Kasumi-1 (cell line): ENCODE data around the gene ABTB1.
"Not testable (repeated sequence)": the region's sequence is repeated elsewhere in the genome, so short reads cannot be mapped to it uniquely, and the experiment has no call there.

Source experiments
- DNase-seq, 2 experiments: peaks; one replicate each; lab custom pipeline; 2025; lab: John Stamatoyannopoulos, UW

The ABTB1 gene

DNA sequence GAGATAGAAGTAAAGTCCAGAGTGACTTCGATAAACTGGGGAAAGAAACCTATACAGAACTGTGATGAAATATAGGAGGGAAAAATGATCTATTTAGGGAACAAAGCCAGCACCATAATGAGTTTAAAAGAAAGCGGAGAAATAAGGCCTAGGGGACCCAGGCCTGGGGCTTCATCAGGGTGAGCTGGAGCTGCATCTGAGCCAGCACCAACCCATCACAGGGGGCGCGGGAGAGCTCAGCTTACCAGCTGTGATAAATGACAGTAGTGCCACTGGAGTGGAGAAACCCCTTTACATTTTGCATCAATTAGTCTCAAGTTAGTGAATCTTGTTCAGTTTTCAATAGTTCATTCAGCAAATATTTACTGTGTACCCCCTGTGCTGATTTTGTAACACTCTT lies 22.5 kb upstream of the ABTB1 start:
- DNase-seq, result no peak

DNA sequence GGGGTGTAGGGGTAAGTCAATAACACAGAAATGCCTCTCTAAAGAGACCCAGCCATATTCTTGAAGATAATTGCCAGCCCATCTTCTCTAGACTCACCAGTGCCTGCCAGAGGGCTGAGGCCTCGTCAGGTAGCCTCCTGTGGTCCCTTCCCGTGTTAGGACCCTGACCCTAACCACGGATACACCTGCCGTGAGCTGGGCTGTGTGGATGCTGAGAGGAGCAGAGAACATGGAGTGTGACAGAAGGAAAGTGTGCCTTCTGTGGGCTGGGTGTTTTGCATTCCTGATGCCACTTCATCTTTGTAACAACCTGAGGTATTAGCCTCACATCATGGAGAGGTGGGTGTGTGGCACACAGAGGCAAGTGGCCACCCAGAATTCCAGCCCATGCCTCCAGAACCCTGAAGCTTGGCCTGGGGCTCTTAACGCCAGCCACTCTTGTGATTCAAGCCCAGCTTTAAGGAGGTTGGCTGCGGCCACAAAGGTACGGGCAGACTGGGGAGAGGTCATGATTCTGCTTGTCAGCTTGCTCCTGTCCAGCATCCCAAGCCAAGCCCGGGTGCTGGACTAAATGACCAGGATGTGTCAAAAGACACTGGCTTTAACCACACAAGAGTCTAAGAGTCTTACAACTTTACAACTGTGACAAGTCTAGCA lies 21.1 kb upstream of the ABTB1 start:
- no peak for DNase-seq

- peak; percentile 37 to 57 for DNase-seq
These were observed 20.3 kb upstream of the ABTB1 start for GRCh38 chr3:127652246-127652995.

GRCh38 chr3:127654374-127654773 lies 18.4 kb upstream of the ABTB1 start:
- DNase-seq, result no peak

DNA sequence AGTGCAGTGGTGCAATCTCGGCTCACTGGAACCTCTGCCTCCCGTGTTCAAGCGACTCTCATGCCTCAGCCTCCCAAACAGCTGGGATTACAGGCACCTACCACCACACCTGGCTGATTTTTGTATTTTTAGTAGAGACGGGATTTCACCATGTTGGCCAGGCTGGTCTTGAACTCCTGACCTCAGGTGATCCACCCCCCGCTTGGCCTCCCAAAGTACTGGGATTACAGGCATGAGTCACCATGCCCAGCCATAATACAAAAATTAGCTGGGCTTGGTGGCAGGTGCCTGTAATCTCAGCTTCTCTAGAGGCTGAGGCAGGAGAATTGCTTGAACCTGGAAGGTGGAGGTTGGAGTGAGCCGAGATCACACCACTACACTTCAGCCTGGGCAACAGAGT lies 17.8 kb upstream of the ABTB1 start:
- DNase-seq, result not testable (repeated sequence)

- DNase-seq, result no peak
These were observed 17.1 kb upstream of the ABTB1 start for GRCh38 chr3:127655641-127656040.

- DNase-seq, result no peak
These were observed 15.8 kb upstream of the ABTB1 start for GRCh38 chr3:127656906-127657305.

GRCh38 chr3:127658234-127658633 lies 14.5 kb upstream of the ABTB1 start:
- DNase-seq, result no peak

DNA sequence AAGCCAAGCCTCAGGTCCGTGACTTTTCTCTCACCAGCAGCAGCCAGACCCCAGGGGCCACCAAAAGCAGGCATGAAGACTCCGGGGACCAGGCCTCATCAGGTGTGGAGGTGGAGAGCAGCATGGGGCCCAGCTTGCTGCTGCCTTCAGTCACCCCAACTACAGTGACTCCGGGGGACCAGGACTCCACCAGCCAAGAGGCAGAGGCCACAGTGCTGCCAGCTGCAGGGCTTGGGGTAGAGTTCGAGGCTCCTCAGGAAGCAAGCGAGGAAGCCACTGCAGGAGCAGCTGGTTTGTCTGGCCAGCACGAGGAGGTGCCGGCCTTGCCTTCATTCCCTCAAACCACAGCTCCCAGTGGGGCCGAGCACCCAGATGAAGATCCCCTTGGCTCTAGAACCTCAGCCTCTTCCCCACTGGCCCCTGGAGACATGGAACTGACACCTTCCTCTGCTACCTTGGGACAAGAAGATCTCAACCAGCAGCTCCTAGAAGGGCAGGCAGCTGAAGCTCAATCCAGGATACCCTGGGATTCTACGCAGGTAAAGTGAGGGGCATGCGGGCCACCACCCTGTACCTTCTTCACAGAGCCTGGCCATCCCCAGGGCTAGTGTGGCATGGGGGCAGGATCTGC lies 12.0 kb upstream of the ABTB1 start:
- DNase-seq, result no peak

- no peak for DNase-seq
These were observed 11.2 kb upstream of the ABTB1 start for GRCh38 chr3:127661600-127661999.

- DNase-seq, result no peak
These were observed 10.7 kb upstream of the ABTB1 start for GRCh38 chr3:127662001-127662469.

- DNase-seq, result no peak
These were observed 9.6 kb upstream of the ABTB1 start for GRCh38 chr3:127663151-127663550.

- no peak for DNase-seq
These were observed 7.6 kb upstream of the ABTB1 start for GRCh38 chr3:127665165-127665564.

GRCh38 chr3:127665586-127665985 lies 7.2 kb upstream of the ABTB1 start:
- DNase-seq, result no peak

GRCh38 chr3:127666676-127667075 lies 6.1 kb upstream of the ABTB1 start:
- DNase-seq, result no peak

GRCh38 chr3:127667119-127667681 lies 5.6 kb upstream of the ABTB1 start:
- no peak for DNase-seq

GRCh38 chr3:127668906-127669305 lies 3.8 kb upstream of the ABTB1 start:
- no peak for DNase-seq

DNA sequence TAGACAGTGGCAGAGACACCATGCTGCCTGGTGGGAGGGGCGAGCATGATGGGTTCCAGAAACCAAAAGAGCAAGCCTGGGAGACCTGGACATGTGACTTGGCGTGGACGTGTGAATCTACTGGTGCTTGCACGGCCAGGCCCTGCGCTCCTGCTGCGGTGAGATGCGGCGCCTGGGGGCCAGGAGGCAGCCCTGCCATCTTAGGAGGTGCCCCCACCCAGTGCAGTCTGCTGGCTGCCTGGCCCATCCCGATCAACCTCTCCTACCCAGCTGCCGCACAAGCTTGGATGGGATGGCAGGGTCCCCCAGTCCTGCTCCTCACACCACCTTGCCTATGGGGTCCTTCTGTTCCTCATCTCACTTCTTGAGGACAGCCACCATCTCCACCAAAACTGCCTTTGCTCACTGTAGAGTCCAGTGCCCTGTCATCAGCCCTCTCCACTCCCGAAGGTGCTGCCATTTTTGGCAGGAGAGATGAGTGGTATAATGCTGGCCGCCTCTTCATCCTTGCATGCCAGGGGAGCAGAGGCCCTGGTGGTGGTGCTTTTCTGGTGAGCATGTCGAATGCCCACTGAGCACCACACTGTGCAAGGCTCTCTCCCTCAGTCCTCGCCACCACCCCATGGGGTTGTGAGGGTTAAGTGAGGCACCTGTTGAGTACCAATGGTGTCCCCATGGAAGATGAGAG lies 3.1 kb upstream of the ABTB1 start:
- no peak for DNase-seq

GRCh38 chr3:127670229-127670559 lies 2.6 kb upstream of the ABTB1 start:
- no peak for DNase-seq

GRCh38 chr3:127670761-127671522 lies 1.8 kb upstream of the ABTB1 start:
- no peak for DNase-seq
